ENCODE results near the gene ZNF454. TPM values are rescaled to one million over a fixed set of nuclear protein-coding genes. Genes with fewer than 3 reads are reported as not detected.

The ZNF454 gene
- total and polyA plus RNA-seq, 4 donors: 0.85 to 5.6 (median 2.2) TPM

DNA sequence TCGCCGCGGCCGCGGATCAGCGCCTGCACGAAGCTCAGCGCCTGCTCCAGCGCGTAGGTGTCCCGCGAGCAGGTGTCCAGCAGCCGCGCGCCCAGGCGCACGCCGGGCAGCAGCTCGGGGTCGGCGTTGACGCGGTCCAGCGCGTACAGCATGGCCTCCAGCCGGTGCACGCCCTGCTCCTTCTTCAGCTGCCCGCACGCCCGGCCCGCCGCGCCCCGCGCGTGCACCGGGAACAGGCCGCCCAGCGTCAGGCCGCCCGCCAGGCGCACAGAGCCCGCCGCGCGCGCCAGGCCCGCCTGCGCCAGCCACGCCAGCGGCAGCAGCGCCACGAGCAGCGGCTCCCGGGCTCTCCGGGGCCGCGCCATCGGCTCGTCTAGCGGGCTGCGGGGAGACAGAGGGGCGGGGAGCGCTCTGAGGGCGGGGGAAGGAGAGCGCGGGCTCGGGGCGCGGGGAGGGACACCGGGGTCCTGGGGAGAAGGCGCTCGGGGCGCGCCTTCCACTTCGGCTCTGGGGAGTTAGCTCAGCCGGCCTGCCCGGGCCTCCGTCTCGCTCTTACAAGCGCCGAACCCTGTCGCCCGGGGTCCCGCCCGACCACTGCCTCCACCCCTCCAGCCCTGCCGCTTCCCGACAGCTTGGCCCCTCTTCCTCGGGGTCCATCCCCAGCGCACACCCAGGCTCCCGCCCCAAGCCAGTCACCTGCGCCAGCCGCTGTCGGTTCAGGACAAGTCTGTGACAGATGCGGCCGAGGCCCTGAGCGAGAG lies 53.8 kb downstream of the ZNF454 start, which contains the start of gene GRM6:
TSS of gene GRM6 (minus strand) at position 741 of the 761 bp plus-strand sequence. CDS start at position 365, 376 bp downstream.
- ATAC-seq (ENCODE audit: insufficient read depth, low FRiP score): no peak
- TF ChIP-seq CTCF (IDR thresholded peaks at IDR 0.05; ENCODE audit: control extremely low read depth, extremely low read depth): no peak
- 3 to 4% methylated on average over 72 to 97 of the region's 97 CpGs for WGBS, 2 donors

DNA sequence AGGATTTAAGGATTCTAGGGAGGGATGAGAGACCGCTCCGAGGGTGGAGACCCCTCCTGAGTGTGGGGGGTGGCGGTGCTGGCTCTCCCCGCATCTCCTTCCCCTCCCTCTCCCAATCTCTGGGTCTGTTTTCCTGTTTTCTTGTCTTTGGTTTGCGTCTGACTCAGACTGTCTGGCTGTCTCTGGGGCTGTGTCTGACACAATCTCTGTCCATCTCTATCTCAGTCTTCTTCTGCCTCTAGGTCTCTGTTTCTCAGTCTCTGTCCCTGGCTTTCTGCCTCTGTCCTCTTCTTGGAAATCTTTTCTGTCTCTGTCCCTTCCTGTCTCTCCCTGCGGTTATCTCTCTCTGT lies 54.3 kb downstream of the ZNF454 start:
- Histone ChIP-seq H3K27ac (ENCODE audit: low read depth in 1 of 2, low read length in 1 of 2) (no peak overlapping the region), H3K4me3 (no peak overlapping the region), H3K4me1 (ENCODE audit: control insufficient read depth in 5 of 5, insufficient read depth in 5 of 5, low read length in 5 of 5) (peaks cover 0 to 5% (median 0%) of the 10 kb centered on the region in 5 donors), H3K27me3 (ENCODE audit: control insufficient read depth in 3 of 3, insufficient read depth in 3 of 3, low read length in 2 of 3) (peaks cover 17 to 38% (median 22%) of the 10 kb centered on the region in 3 donors), H3K9ac (ENCODE audit: insufficient read depth in 1 of 2, low read length in 2 of 2) (no peak overlapping the region), H3K36me3 (ENCODE audit: control insufficient read depth in 4 of 4, insufficient read depth in 4 of 4, low read length in 4 of 4) (no peaks in the 10 kb centered on the region), H3K9me3 (ENCODE audit: control insufficient read depth in 4 of 4, insufficient read depth in 3 of 4, low read length in 3 of 4) (peaks cover 0 to 35% (median 0%) of the 10 kb centered on the region in 4 donors)
- 10% methylated on average over 6 of the region's 6 CpGs for WGBS, 2 donors
- ATAC-seq (ENCODE audit: insufficient read depth, low FRiP score) (no peak), DNase-seq (no peak)
- no peak for TF ChIP-seq CTCF (IDR thresholded peaks at IDR 0.05; ENCODE audit: control extremely low read depth, extremely low read depth)

More for the DNA sequence above, 53.8 kb downstream of the ZNF454 start, which contains the start of gene GRM6:
- H3K27ac ChIP-seq (ENCODE audit: low read depth in 1 of 2, low read length in 1 of 2): no peak within 1 kb of the TSS
- peaks cover 17 to 38% (median 22%) of the 10 kb centered on the region in 3 donors for H3K27me3 ChIP-seq (ENCODE audit: control insufficient read depth in 3 of 3, insufficient read depth in 3 of 3, low read length in 2 of 3)
- no peak within 1 kb of the TSS for H3K4me3 ChIP-seq
- DNase-seq: peak in 1 of 3 donors; percentile 24
- peaks cover 0 to 5% (median 0%) of the 10 kb centered on the region in 5 donors for H3K4me1 ChIP-seq (ENCODE audit: control insufficient read depth in 5 of 5, insufficient read depth in 5 of 5, low read length in 5 of 5)
- H3K9ac ChIP-seq (ENCODE audit: insufficient read depth in 1 of 2, low read length in 2 of 2): no peak within 1 kb of the TSS
- peaks cover 0 to 2% (median 0%) of the 10 kb centered on the region in 4 donors for H3K36me3 ChIP-seq (ENCODE audit: control insufficient read depth in 4 of 4, insufficient read depth in 4 of 4, low read length in 4 of 4)
- peaks cover 0 to 40% (median 2%) of the 10 kb centered on the region in 4 donors for H3K9me3 ChIP-seq (ENCODE audit: control insufficient read depth in 4 of 4, insufficient read depth in 3 of 4, low read length in 3 of 4)

DNA sequence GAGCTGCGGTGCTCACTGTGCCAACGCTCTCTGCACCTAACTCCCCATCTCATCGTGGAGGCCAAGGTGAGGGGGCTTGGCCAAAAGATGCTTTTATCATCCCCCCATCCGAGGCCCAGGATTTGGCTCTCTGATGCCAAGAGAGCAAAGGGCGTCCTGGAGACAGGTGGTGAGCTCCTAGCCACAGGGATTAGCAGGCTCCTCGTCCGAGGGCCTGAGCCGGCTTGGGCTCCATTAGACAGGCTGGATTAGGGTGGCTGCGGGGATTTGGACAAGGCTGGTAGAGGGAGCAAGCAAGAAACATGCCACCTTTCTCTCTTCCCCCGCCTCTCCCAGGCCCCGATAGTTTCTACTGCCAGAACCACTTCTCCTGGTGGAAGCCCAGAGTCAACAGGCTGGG lies 55.2 kb downstream of the ZNF454 start:
- no peaks in the 10 kb centered on the region for H3K36me3 ChIP-seq (ENCODE audit: control insufficient read depth in 4 of 4, insufficient read depth in 4 of 4, low read length in 4 of 4)
- no peak for ATAC-seq (ENCODE audit: insufficient read depth, low FRiP score)

More for the DNA sequence above, 55.2 kb downstream of the ZNF454 start:
- H3K4me3 ChIP-seq: no peak overlapping the region
- H3K27ac ChIP-seq (ENCODE audit: low read depth in 1 of 2, low read length in 1 of 2): no peak overlapping the region
- H3K27me3 ChIP-seq (ENCODE audit: control insufficient read depth in 3 of 3, insufficient read depth in 3 of 3, low read length in 2 of 3): peaks cover 17 to 38% (median 22%) of the 10 kb centered on the region in 3 donors
- H3K9me3 ChIP-seq (ENCODE audit: control insufficient read depth in 4 of 4, insufficient read depth in 3 of 4, low read length in 3 of 4): peaks cover 0 to 29% (median 0%) of the 10 kb centered on the region in 4 donors
- peaks cover 0 to 5% (median 0%) of the 10 kb centered on the region in 5 donors for H3K4me1 ChIP-seq (ENCODE audit: control insufficient read depth in 5 of 5, insufficient read depth in 5 of 5, low read length in 5 of 5)
- TF ChIP-seq CTCF (IDR thresholded peaks at IDR 0.05; ENCODE audit: control extremely low read depth, extremely low read depth): no peak
- DNase-seq: no peak
- 70 to 76% methylated on average over 11 of the region's 11 CpGs for WGBS, 2 donors
- H3K9ac ChIP-seq (ENCODE audit: insufficient read depth in 1 of 2, low read length in 2 of 2): no peak overlapping the region
